HEK293 (cell line): Measurements from ENCODE around the gene PLCD4.

ENCODE experiments used
- CTCF ChIA-PET: fragments of 350-600 bp; formaldehyde crosslinking; extraction: SDS; loops from one replicate; lab custom pipeline; 2021; ENCODE audit warnings: antibody characterized with exemption; lab: Yijun Ruan, JAX
- POLR2A ChIA-PET: fragments of 300-600 bp; formaldehyde crosslinking; extraction: SDS; loops from one replicate; lab custom pipeline; 2020; ENCODE audit warnings: antibody characterized with exemption, inconsistent platforms; lab: Yijun Ruan, JAX
- H3K27ac ChIP-seq: fragments of 200-500 bp; sonication (Bioruptor generic); 2 replicates; pipeline ENCODE4 v1.5.1; 2014; ENCODE audit warnings: low read depth, low read length, control low read depth, inconsistent platforms; ENCODE audit errors: extremely low read depth
- H3K36me3 ChIP-seq, 2 experiments: fragments of 200-500 bp in 1 of 2; sonication (Bioruptor generic) in 1 of 2; 1 replicate in 1 of 2; 2 replicates in 1 of 2; pipeline ENCODE4 v1.5.1; 2014 to 2017; ENCODE audit warnings: inconsistent platforms in 2 of 2, low read length in 2 of 2; ENCODE audit not compliant: control insufficient read depth in 2 of 2, insufficient read depth in 1 of 2
- H3K4me1 ChIP-seq: fragments of 200-500 bp; sonication (Bioruptor generic); 2 replicates; pipeline ENCODE4 v1.5.1; 2014; ENCODE audit warnings: mild to moderate bottlenecking, low read length, inconsistent platforms; ENCODE audit not compliant: control insufficient read depth, insufficient read depth
- H3K4me3 ChIP-seq: 2 replicates; pipeline ENCODE4 v1.5.1; 2011; ENCODE audit warnings: low read depth, mild to moderate bottlenecking, control low read depth, low read length, moderate library complexity
- H3K9me3 ChIP-seq: fragments of 200-500 bp; sonication (Bioruptor generic); 2 replicates; pipeline ENCODE4 v1.5.1; 2014; ENCODE audit warnings: low read depth, low read length, inconsistent platforms; ENCODE audit not compliant: control insufficient read depth, insufficient read depth
- BCL11B ChIP-seq: fragments of 450-650 bp; formaldehyde crosslinking; IDR thresholded peaks from 2 replicates; pipeline ENCODE4 v1.5.1; 2016; ENCODE audit warnings: low read depth, missing biosample characterization, missing genetic modification characterization
- MYNN ChIP-seq: fragments of 450-650 bp; formaldehyde crosslinking; IDR thresholded peaks from 2 replicates; pipeline ENCODE4 v1.5.1; 2016; ENCODE audit warnings: missing biosample characterization, missing genetic modification characterization, borderline replicate concordance
- OSR2 ChIP-seq: fragments of 450-650 bp; formaldehyde crosslinking; IDR thresholded peaks from 2 replicates; pipeline ENCODE4 v1.5.1; 2016; ENCODE audit warnings: missing biosample characterization, missing genetic modification characterization
- TCF7L2 ChIP-seq: IDR thresholded peaks from 2 replicates; pipeline ENCODE4 v1.6.1; 2011; ENCODE audit warnings: low read depth, mild to moderate bottlenecking, inconsistent platforms, low read length, moderate library complexity, borderline replicate concordance
- ZFHX2 ChIP-seq: fragments of 450-650 bp; formaldehyde crosslinking; conservative IDR thresholded peaks from 2 replicates; pipeline ENCODE4 v1.5.1; 2016; ENCODE audit warnings: missing biosample characterization, missing genetic modification characterization
- ZNF24 ChIP-seq: fragments of 450-650 bp; formaldehyde crosslinking; IDR thresholded peaks from 2 replicates; pipeline ENCODE4 v1.5.1; 2016; ENCODE audit warnings: missing biosample characterization, missing genetic modification characterization
- ZNF248 ChIP-seq: fragments of 450-650 bp; formaldehyde crosslinking; IDR thresholded peaks from 2 replicates; pipeline ENCODE4 v1.5.1; 2017; ENCODE audit warnings: missing biosample characterization, missing genetic modification characterization
- ZNF311 ChIP-seq: fragments of 450-650 bp; formaldehyde crosslinking; IDR thresholded peaks from 2 replicates; pipeline ENCODE4 v1.5.1; 2017; ENCODE audit warnings: missing biosample characterization, missing genetic modification characterization, borderline replicate concordance
- ZNF335 ChIP-seq: fragments of 450-650 bp; formaldehyde crosslinking; conservative IDR thresholded peaks from 2 replicates; pipeline ENCODE4 v1.5.1; 2016; ENCODE audit warnings: missing biosample characterization, missing genetic modification characterization
- ZNF398 ChIP-seq: fragments of 450-650 bp; formaldehyde crosslinking; IDR thresholded peaks from 2 replicates; pipeline ENCODE4 v1.5.1; 2017; ENCODE audit warnings: missing biosample characterization, missing genetic modification characterization
- ZNF501 ChIP-seq: fragments of 450-650 bp; formaldehyde crosslinking; IDR thresholded peaks from 2 replicates; pipeline ENCODE4 v1.5.1; 2016; ENCODE audit warnings: missing biosample characterization, missing genetic modification characterization
- ZNF518A ChIP-seq: fragments of 450-650 bp; formaldehyde crosslinking; conservative IDR thresholded peaks from 2 replicates; pipeline ENCODE4 v1.5.1; 2016; ENCODE audit warnings: low read depth, missing biosample characterization, missing genetic modification characterization
- ZNF560 ChIP-seq: fragments of 450-650 bp; formaldehyde crosslinking; IDR thresholded peaks from 2 replicates; pipeline ENCODE4 v1.5.1; 2017; ENCODE audit warnings: missing biosample characterization, missing genetic modification characterization, borderline replicate concordance
- ZNF670 ChIP-seq: fragments of 450-650 bp; formaldehyde crosslinking; IDR thresholded peaks from 2 replicates; pipeline ENCODE4 v1.5.1; 2016; ENCODE audit warnings: missing biosample characterization, missing genetic modification characterization, low read depth
- ZNF677 ChIP-seq: fragments of 450-650 bp; IDR thresholded peaks from 2 replicates; pipeline ENCODE4 v1.5.0; 2018; ENCODE audit warnings: missing biosample characterization, mild to moderate bottlenecking, missing genetic modification characterization, moderate library complexity
- ZSCAN23 ChIP-seq: fragments of 450-650 bp; formaldehyde crosslinking; IDR thresholded peaks from 2 replicates; pipeline ENCODE4 v1.5.1; 2016; ENCODE audit warnings: missing biosample characterization, missing genetic modification characterization
- ZSCAN30 ChIP-seq: fragments of 450-650 bp; IDR thresholded peaks from 2 replicates; pipeline ENCODE4 v1.5.1; 2018; ENCODE audit warnings: missing biosample characterization, mild to moderate bottlenecking, missing genetic modification characterization, moderate library complexity
- TF ChIP-seq, protein P1 (sequence below): fragments of 450-650 bp; IDR thresholded peaks from 2 replicates; pipeline ENCODE4 v1.5.1; 2018; ENCODE audit warnings: missing biosample characterization, mild to moderate bottlenecking, missing genetic modification characterization
- TF ChIP-seq, protein P2 (sequence below): fragments of 450-650 bp; formaldehyde crosslinking; IDR thresholded peaks from 2 replicates; pipeline ENCODE4 v1.5.1; 2016; ENCODE audit warnings: missing biosample characterization, missing genetic modification characterization

The PLCD4 gene

DNA sequence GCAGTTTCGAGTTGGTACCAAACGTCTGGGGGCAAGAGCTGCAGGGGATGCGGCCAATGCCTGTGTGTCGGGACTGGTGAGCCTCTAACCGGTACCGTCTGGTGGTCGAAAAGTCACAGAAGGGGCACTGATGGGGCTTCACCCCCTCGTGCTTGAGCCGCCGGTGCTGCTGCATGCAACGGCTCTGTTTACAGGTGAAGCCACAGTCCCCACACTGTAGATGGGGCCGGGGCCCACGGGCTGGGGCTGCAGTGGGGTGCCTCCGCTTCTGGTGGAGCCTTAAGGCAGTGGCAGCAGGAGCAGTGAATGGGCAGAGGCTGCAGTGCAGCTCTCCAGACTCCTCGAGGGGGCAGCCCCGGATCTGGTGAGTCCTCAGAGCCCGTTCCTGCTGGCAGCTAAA lies 35.1 kb downstream of the PLCD4 start (continued):
- TF ChIP-seq BCL11B (tag by site-specific recombination): no peak
- TF ChIP-seq, protein P1, sequence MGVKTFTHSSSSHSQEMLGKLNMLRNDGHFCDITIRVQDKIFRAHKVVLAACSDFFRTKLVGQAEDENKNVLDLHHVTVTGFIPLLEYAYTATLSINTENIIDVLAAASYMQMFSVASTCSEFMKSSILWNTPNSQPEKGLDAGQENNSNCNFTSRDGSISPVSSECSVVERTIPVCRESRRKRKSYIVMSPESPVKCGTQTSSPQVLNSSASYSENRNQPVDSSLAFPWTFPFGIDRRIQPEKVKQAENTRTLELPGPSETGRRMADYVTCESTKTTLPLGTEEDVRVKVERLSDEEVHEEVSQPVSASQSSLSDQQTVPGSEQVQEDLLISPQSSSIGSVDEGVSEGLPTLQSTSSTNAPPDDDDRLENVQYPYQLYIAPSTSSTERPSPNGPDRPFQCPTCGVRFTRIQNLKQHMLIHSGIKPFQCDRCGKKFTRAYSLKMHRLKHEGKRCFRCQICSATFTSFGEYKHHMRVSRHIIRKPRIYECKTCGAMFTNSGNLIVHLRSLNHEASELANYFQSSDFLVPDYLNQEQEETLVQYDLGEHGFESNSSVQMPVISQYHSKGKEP: no peak

- ChIA-PET CTCF (interaction anchor here (1.2 kb wide), 1 partner anchor 208 kb away, joined by 3 read pairs; no protein-coding TSS in a partner anchor), POLR2A (interaction anchor here (0.6 kb wide), 1 partner anchor 398 kb away, joined by 4 read pairs; no protein-coding TSS in a partner anchor)
- H3K4me1 ChIP-seq: no peaks in the 10 kb centered on the region
- TF ChIP-seq MYNN (tag by site-specific recombination): no peak
- TF ChIP-seq ZNF501: no peak
- TF ChIP-seq, protein P2, sequence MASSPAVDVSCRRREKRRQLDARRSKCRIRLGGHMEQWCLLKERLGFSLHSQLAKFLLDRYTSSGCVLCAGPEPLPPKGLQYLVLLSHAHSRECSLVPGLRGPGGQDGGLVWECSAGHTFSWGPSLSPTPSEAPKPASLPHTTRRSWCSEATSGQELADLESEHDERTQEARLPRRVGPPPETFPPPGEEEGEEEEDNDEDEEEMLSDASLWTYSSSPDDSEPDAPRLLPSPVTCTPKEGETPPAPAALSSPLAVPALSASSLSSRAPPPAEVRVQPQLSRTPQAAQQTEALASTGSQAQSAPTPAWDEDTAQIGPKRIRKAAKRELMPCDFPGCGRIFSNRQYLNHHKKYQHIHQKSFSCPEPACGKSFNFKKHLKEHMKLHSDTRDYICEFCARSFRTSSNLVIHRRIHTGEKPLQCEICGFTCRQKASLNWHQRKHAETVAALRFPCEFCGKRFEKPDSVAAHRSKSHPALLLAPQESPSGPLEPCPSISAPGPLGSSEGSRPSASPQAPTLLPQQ: no peak
- no peak for TF ChIP-seq ZNF398 (tag by site-specific recombination)
- no peak for TF ChIP-seq ZNF248 (tag by site-specific recombination)
- TF ChIP-seq ZNF24: no peak
- no peak for TF ChIP-seq ZFHX2 (tag by site-specific recombination)
- TF ChIP-seq ZNF677: no peak
- no peak for TF ChIP-seq ZNF311 (tag by site-specific recombination)
- no peak for TF ChIP-seq ZSCAN30 (tag by site-specific recombination)
- TF ChIP-seq, all 188 proteins: peak for 0
- no peaks in the 10 kb centered on the region for H3K9me3 ChIP-seq
- no peak overlapping the region for H3K27ac ChIP-seq
- peaks cover 35 to 92% of the 10 kb centered on the region in 2 experiments for H3K36me3 ChIP-seq
- H3K4me3 ChIP-seq: no peak overlapping the region
Measured at GRCh38 chr2:218643751-218644310, 36.1 kb downstream of the PLCD4 start.

DNA sequence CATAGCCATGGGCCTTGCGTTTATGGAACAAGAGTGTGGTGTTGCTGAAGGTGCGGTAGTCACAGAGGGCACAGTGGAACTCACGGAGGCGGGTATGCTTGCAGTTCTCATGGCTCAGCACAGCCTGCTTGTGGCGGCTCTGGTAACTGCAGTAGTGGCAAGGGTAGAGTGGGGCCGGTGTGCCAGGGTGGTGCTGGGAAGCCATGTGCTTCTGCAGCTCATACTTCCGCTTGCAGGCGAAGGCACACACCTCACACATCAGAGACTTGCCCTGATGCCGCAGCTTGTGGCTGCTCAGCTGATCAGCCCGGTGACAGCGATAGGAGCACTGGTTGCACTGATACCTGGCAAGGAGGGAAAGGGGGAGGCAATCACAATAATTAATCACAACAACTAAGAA lies 37.0 kb downstream of the PLCD4 start:
- Histone ChIP-seq H3K27ac (no peak overlapping the region), H3K36me3 (peaks cover 28 to 94% of the 10 kb centered on the region in 2 experiments)
- POLR2A ChIA-PET: no interaction called here

More for the DNA sequence above, 37.0 kb downstream of the PLCD4 start:
- CTCF ChIA-PET: interaction anchor here (0.6 kb wide), 1 partner anchor 10 kb away, joined by 3 read pairs; no protein-coding TSS in a partner anchor
- Histone ChIP-seq H3K9me3 (no peaks in the 10 kb centered on the region), H3K4me3 (no peak overlapping the region), H3K4me1 (no peaks in the 10 kb centered on the region)
- TF ChIP-seq ZNF24: no peak
- no peak for TF ChIP-seq TCF7L2
- no peak for TF ChIP-seq OSR2 (tag by site-specific recombination)
- TF ChIP-seq ZNF560 (tag by site-specific recombination): no peak
- TF ChIP-seq ZNF518A (tag by site-specific recombination): no peak
- no peak for TF ChIP-seq ZNF335 (tag by site-specific recombination)
- TF ChIP-seq ZNF501: no peak
- TF ChIP-seq ZNF670: no peak
- no peak for TF ChIP-seq ZSCAN23
